ENCODE data around the gene SETD1A.

GRCh38 chr16:30950516-30951065 lies 7.0 kb upstream of the SETD1A start:
- no peak for TF ChIP-seq YY1 (IDR thresholded peaks at IDR 0.05; ENCODE audit: insufficient read depth, insufficient read length)
- TF ChIP-seq ZNF274 (IDR thresholded peaks at IDR 0.05; ENCODE audit: low read depth, low read length) = no peak
- TF ChIP-seq SUZ12 (IDR thresholded peaks at IDR 0.05; ENCODE audit: extremely low read depth, insufficient read depth, insufficient read length) = no peak
